ENCODE results near the gene EIF4A3. TPM values are rescaled to one million over a fixed set of nuclear protein-coding genes. Genes with fewer than 3 reads are reported as not detected.

EIF4A3 gene
- total and polyA plus RNA-seq, 10 of the 15 experiments (the other 5 are each of a cell fraction or from before 2014, with no cell fraction given) = 53.3 to 225 (median 103) TPM

DNA sequence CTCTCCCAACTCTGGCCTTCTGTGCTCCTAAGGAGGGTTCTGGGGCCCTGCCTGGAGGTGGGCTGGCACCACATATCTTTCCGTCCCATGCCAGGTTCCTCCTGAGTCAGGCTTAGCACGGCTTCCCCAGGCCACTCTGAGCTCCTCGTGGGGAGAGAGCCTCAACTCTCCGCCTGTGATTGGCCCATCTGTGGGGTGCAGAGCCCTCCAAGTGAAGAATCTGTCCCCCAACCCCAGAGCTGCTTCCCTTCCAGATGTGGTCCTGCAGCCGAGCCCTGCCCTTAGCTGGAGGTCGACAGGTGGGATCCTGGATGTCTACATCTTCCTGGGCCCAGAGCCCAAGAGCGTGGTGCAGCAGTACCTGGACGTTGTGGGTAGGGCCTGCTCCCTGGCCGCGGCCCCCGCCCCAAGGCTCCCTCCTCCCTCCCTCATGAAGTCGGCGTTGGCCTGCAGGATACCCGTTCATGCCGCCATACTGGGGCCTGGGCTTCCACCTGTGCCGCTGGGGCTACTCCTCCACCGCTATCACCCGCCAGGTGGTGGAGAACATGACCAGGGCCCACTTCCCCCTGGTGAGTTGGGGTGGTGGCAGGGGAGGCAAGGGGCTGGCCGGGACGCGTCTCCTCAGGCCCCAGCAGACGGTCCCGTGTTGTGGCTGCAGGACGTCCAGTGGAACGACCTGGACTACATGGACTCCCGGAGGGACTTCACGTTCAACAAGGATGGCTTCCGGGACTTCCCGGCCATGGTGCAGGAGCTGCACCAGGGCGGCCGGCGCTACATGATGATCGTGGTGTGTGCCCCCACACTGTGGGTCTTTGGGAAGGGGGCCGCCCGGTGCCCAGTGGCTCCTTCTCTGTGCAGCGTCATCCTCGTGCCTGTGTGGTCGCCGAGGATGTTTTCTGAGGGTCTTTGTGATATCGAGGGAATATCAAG is 38.6 kb downstream of the EIF4A3 start:
- Histone ChIP-seq H3K4me2 (ENCODE audit: control insufficient read depth, insufficient read depth) (no peak overlapping the region), H3K4me1 (ENCODE audit: control insufficient read depth, insufficient read depth, low read length) (no peaks in the 10 kb centered on the region), H3K36me3 (ENCODE audit: control insufficient read depth in 2 of 2, insufficient read depth in 2 of 2, low read length in 1 of 2) (no peaks in the 10 kb centered on the region), H3K9ac (ENCODE audit: control insufficient read depth, insufficient read depth, low read length) (no peak overlapping the region), H3K4me3 (no peak overlapping the region), H3K27ac (ENCODE audit: control insufficient read depth, insufficient read depth) (no peak overlapping the region), H3K9me3 (replicated peaks; ENCODE audit: control insufficient read depth, insufficient read depth, low read length) (no peaks in the 10 kb centered on the region), H3K79me2 (ENCODE audit: control insufficient read depth, insufficient read depth, low read length) (no peaks in the 10 kb centered on the region), H4K20me1 (ENCODE audit: control insufficient read depth, insufficient read depth) (no peaks in the 10 kb centered on the region; the same call in 1 of the 2 replicates), H3K27me3 (replicated peaks in 1 of 2; ENCODE audit: control insufficient read depth in 2 of 2, insufficient read depth in 2 of 2, low read length in 1 of 2) (peaks cover 0 to 3% of the 10 kb centered on the region in 2 experiments; a peak in 2 of 4 replicates), H2AFZ (ENCODE audit: control insufficient read depth, low read depth, low read length) (no peak overlapping the region)
- RAD21 ChIA-PET (ENCODE audit: unreplicated experiment) = no interaction called here
- DNase-seq (ENCODE audit: low read depth, low spot score) (no peak), ATAC-seq (no peak), FAIRE-seq (no peak)
- intact Hi-C loops (cut with micrococcal nuclease; ENCODE audit: unreplicated experiment) = no loop called here
- POLR2A ChIA-PET = no interaction called here
- BruUV-seq (replicated peaks) = no TSS peak
- SMC1A ChIA-PET (ENCODE audit: uncharacterized antibody, unreplicated experiment) = no interaction called here
- in situ Hi-C loops (cut with MboI) = no loop called here
- CTCF ChIA-PET = no interaction called here
- 68% methylated on average over 38 of the region's 40 CpGs for WGBS (ENCODE audit: insufficient coverage, insufficient replicate concordance, low lambda C conversion rate, missing lambda C conversion rate)
- no peak for TF ChIP-seq NFXL1 (IDR thresholded peaks at IDR 0.05; ENCODE audit: borderline replicate concordance)
- no peak for TF ChIP-seq CHD2 (IDR thresholded peaks at IDR 0.05; ENCODE audit: borderline replicate concordance, low read depth, low read length)
- no peak for TF ChIP-seq HDAC6 (IDR thresholded peaks at IDR 0.05; ENCODE audit: unreplicated experiment)
- TF ChIP-seq DPF2 (IDR thresholded peaks at IDR 0.05) = no peak
- TF ChIP-seq, protein P1, sequence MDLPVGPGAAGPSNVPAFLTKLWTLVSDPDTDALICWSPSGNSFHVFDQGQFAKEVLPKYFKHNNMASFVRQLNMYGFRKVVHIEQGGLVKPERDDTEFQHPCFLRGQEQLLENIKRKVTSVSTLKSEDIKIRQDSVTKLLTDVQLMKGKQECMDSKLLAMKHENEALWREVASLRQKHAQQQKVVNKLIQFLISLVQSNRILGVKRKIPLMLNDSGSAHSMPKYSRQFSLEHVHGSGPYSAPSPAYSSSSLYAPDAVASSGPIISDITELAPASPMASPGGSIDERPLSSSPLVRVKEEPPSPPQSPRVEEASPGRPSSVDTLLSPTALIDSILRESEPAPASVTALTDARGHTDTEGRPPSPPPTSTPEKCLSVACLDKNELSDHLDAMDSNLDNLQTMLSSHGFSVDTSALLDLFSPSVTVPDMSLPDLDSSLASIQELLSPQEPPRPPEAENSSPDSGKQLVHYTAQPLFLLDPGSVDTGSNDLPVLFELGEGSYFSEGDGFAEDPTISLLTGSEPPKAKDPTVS (IDR thresholded peaks at IDR 0.05; ENCODE audit: low read depth, low read length) = no peak
- no peak for TF ChIP-seq SPI1 (IDR thresholded peaks at IDR 0.05; ENCODE audit: borderline replicate concordance, insufficient read depth, low read depth, low read length)
- no peak for TF ChIP-seq TCF12 (IDR thresholded peaks at IDR 0.05; ENCODE audit: low read depth, low read length)
- TF ChIP-seq PBX3 (IDR thresholded peaks at IDR 0.05; ENCODE audit: insufficient replicate concordance, low read depth, low read length) = no peak
- no peak for TF ChIP-seq KAT2A (conservative IDR thresholded peaks at IDR 0.05; ENCODE audit: control insufficient read depth, low read depth, low read length)
- no peak for TF ChIP-seq SRF (IDR thresholded peaks at IDR 0.05; ENCODE audit: low read depth in 2 of 2, low read length in 2 of 2)
- no peak for TF ChIP-seq NFYA (IDR thresholded peaks at IDR 0.05; ENCODE audit: borderline replicate concordance, low read depth, low read length)
- no peak for TF ChIP-seq USF2 (IDR thresholded peaks at IDR 0.05; ENCODE audit: borderline replicate concordance, low read depth, low read length)
- no peak for TF ChIP-seq EGR1 (IDR thresholded peaks at IDR 0.05; ENCODE audit: borderline replicate concordance in 1 of 2, low read depth in 2 of 2, low read length in 2 of 2)
- no peak for TF ChIP-seq BCLAF1 (IDR thresholded peaks at IDR 0.05)
- TF ChIP-seq FOS (IDR thresholded peaks at IDR 0.05; ENCODE audit: borderline replicate concordance, extremely low read depth, insufficient read length) = no peak
